Breast epithelium (tissue), 3 donors: Measurements from ENCODE around the gene ZMIZ1.

Experiments
- CTCF ChIP-seq, 3 donors: fragments of 450-650 bp; IDR thresholded peaks; one replicate each; pipeline ENCODE4 v1.5.1; 2016 to 2017; ENCODE audit warnings: antibody characterized with exemption in 3 of 3, mild to moderate bottlenecking in 3 of 3, moderate library complexity in 3 of 3
- POLR2A ChIP-seq: fragments of 450-650 bp; IDR thresholded peaks from one replicate; pipeline ENCODE4 v1.6.1; 2016; ENCODE audit warnings: antibody characterized with exemption, mild to moderate bottlenecking, moderate library complexity
- POLR2AphosphoS5 ChIP-seq, 3 donors: sonication (generic); formaldehyde crosslinking; IDR thresholded peaks; one replicate each; pipeline ENCODE4 v1.6.1; 2017; ENCODE audit warnings: antibody characterized with exemption in 3 of 3

- TF ChIP-seq CTCF (IDR thresholded peaks at IDR 0.05) = no peak
- no peak for TF ChIP-seq POLR2AphosphoS5 (IDR thresholded peaks at IDR 0.05)
- TF ChIP-seq POLR2A = no peak
These were observed 226.8 kb downstream of the ZMIZ1 start for GRCh38 chr10:79295563-79295962.
